OCI-LY1 (cell line): ENCODE measurements around the gene S100A4.

ENCODE experiments used
- CTCF ChIP-seq: fragments of 200-600 bp; sonication (generic), shearing (Covaris generic); IDR thresholded peaks from 2 replicates; pipeline ENCODE4 v1.5.1; 2017; ENCODE audit warnings: mild to moderate bottlenecking, antibody characterized with exemption, low read length, moderate library complexity, mixed read lengths
- EZH2 ChIP-seq: fragments of 200-600 bp; sonication (generic), shearing (Covaris generic); IDR thresholded peaks from 2 replicates; pipeline ENCODE4 v1.8.0; 2017; ENCODE audit warnings: borderline replicate concordance, mixed run types, mild to moderate bottlenecking, antibody characterized with exemption, low read length, moderate library complexity, mixed read lengths

- TF ChIP-seq CTCF (no peak), EZH2 (no peak)
Measured at GRCh38 chr1:153525088-153525728, 20.4 kb downstream of the S100A4 start.
